ENCODE measurements around the gene WNT7B.

WNT7B gene

GRCh38 chr22:45907996-45908395 lies 69.0 kb downstream of the WNT7B start:
- no peaks in the 10 kb centered on the region for H3K36me3 ChIP-seq (ENCODE audit: insufficient read depth, insufficient read length, low read length)
- no peaks in the 10 kb centered on the region for H3K9me3 ChIP-seq (ENCODE audit: insufficient read depth, low read length)
- H3K4me3 ChIP-seq (ENCODE audit: insufficient read length, low read depth), result no peak overlapping the region
- no peak for TF ChIP-seq YY1 (IDR thresholded peaks at IDR 0.05; ENCODE audit: insufficient read depth, insufficient read length)
- TF ChIP-seq SUZ12 (IDR thresholded peaks at IDR 0.05; ENCODE audit: extremely low read depth, insufficient read depth, insufficient read length), result no peak
- no peak for TF ChIP-seq ZNF274 (IDR thresholded peaks at IDR 0.05; ENCODE audit: low read depth, low read length)
- no peak for DNase-seq (ENCODE audit: low read depth, low spot score)
- peaks cover 12% of the 10 kb centered on the region for H3K4me1 ChIP-seq (ENCODE audit: insufficient read depth, insufficient read length)
- H3K27me3 ChIP-seq (ENCODE audit: insufficient read depth, insufficient read length), result no peaks in the 10 kb centered on the region
- H3K9ac ChIP-seq (ENCODE audit: insufficient read length, low read depth), result no peak overlapping the region

- Histone ChIP-seq H3K36me3 (ENCODE audit: insufficient read depth, insufficient read length, low read length) (no peaks in the 10 kb centered on the region), H3K4me3 (ENCODE audit: insufficient read length, low read depth) (no peak overlapping the region), H3K27me3 (ENCODE audit: insufficient read depth, insufficient read length) (no peaks in the 10 kb centered on the region), H3K4me1 (ENCODE audit: insufficient read depth, insufficient read length) (peaks cover 12% of the 10 kb centered on the region), H3K9ac (ENCODE audit: insufficient read length, low read depth) (no peak overlapping the region), H3K9me3 (ENCODE audit: insufficient read depth, low read length) (no peaks in the 10 kb centered on the region)
- no peak for DNase-seq (ENCODE audit: low read depth, low spot score)
- TF ChIP-seq SUZ12 (IDR thresholded peaks at IDR 0.05; ENCODE audit: extremely low read depth, insufficient read depth, insufficient read length) (no peak), YY1 (IDR thresholded peaks at IDR 0.05; ENCODE audit: insufficient read depth, insufficient read length) (no peak), ZNF274 (IDR thresholded peaks at IDR 0.05; ENCODE audit: low read depth, low read length) (no peak)
Observed at GRCh38 chr22:45907378-45907777, 69.6 kb downstream of the WNT7B start.

GRCh38 chr22:45906946-45907345 lies 70.0 kb downstream of the WNT7B start:
- Histone ChIP-seq H3K27me3 (ENCODE audit: insufficient read depth, insufficient read length) (no peaks in the 10 kb centered on the region), H3K9ac (ENCODE audit: insufficient read length, low read depth) (no peak overlapping the region), H3K4me1 (ENCODE audit: insufficient read depth, insufficient read length) (peaks cover 10% of the 10 kb centered on the region), H3K4me3 (ENCODE audit: insufficient read length, low read depth) (no peak overlapping the region), H3K36me3 (ENCODE audit: insufficient read depth, insufficient read length, low read length) (no peaks in the 10 kb centered on the region), H3K9me3 (ENCODE audit: insufficient read depth, low read length) (no peaks in the 10 kb centered on the region)
- TF ChIP-seq SUZ12 (IDR thresholded peaks at IDR 0.05; ENCODE audit: extremely low read depth, insufficient read depth, insufficient read length) (no peak), YY1 (IDR thresholded peaks at IDR 0.05; ENCODE audit: insufficient read depth, insufficient read length) (no peak), ZNF274 (IDR thresholded peaks at IDR 0.05; ENCODE audit: low read depth, low read length) (no peak)
- no peak for DNase-seq (ENCODE audit: low read depth, low spot score)

- Histone ChIP-seq H3K9ac (ENCODE audit: insufficient read length, low read depth) (no peak overlapping the region), H3K4me3 (ENCODE audit: insufficient read length, low read depth) (no peak overlapping the region), H3K4me1 (ENCODE audit: insufficient read depth, insufficient read length) (peaks cover 9% of the 10 kb centered on the region), H3K27me3 (ENCODE audit: insufficient read depth, insufficient read length) (no peaks in the 10 kb centered on the region), H3K36me3 (ENCODE audit: insufficient read depth, insufficient read length, low read length) (no peaks in the 10 kb centered on the region), H3K9me3 (ENCODE audit: insufficient read depth, low read length) (no peaks in the 10 kb centered on the region)
- TF ChIP-seq YY1 (IDR thresholded peaks at IDR 0.05; ENCODE audit: insufficient read depth, insufficient read length), result no peak
- DNase-seq (ENCODE audit: low read depth, low spot score), result no peak
Observed at GRCh38 chr22:45905924-45906865, 70.8 kb downstream of the WNT7B start.

- no peak for TF ChIP-seq YY1 (IDR thresholded peaks at IDR 0.05; ENCODE audit: insufficient read depth, insufficient read length)
- TF ChIP-seq ZNF274 (IDR thresholded peaks at IDR 0.05; ENCODE audit: low read depth, low read length), result no peak
- no peak for TF ChIP-seq SUZ12 (IDR thresholded peaks at IDR 0.05; ENCODE audit: extremely low read depth, insufficient read depth, insufficient read length)
- no peaks in the 10 kb centered on the region for H3K36me3 ChIP-seq (ENCODE audit: insufficient read depth, insufficient read length, low read length)
- H3K9me3 ChIP-seq (ENCODE audit: insufficient read depth, low read length), result no peaks in the 10 kb centered on the region
- peaks cover 9% of the 10 kb centered on the region for H3K4me1 ChIP-seq (ENCODE audit: insufficient read depth, insufficient read length)
- H3K9ac ChIP-seq (ENCODE audit: insufficient read length, low read depth), result no peak overlapping the region
- no peaks in the 10 kb centered on the region for H3K27me3 ChIP-seq (ENCODE audit: insufficient read depth, insufficient read length)
- DNase-seq (ENCODE audit: low read depth, low spot score), result no peak
- H3K4me3 ChIP-seq (ENCODE audit: insufficient read length, low read depth), result no peak overlapping the region
Observed at GRCh38 chr22:45905326-45905923, 71.5 kb downstream of the WNT7B start.

GRCh38 chr22:45904236-45904635 lies 72.7 kb downstream of the WNT7B start:
- TF ChIP-seq ZNF274 (IDR thresholded peaks at IDR 0.05; ENCODE audit: low read depth, low read length), result no peak
- no peak for TF ChIP-seq YY1 (IDR thresholded peaks at IDR 0.05; ENCODE audit: insufficient read depth, insufficient read length)
- no peak for TF ChIP-seq SUZ12 (IDR thresholded peaks at IDR 0.05; ENCODE audit: extremely low read depth, insufficient read depth, insufficient read length)
- DNase-seq (ENCODE audit: low read depth, low spot score), result no peak
- H3K4me3 ChIP-seq (ENCODE audit: insufficient read length, low read depth), result no peak overlapping the region
- H3K4me1 ChIP-seq (ENCODE audit: insufficient read depth, insufficient read length), result peaks cover 9% of the 10 kb centered on the region
- no peaks in the 10 kb centered on the region for H3K27me3 ChIP-seq (ENCODE audit: insufficient read depth, insufficient read length)
- no peaks in the 10 kb centered on the region for H3K9me3 ChIP-seq (ENCODE audit: insufficient read depth, low read length)
- H3K36me3 ChIP-seq (ENCODE audit: insufficient read depth, insufficient read length, low read length), result no peaks in the 10 kb centered on the region
- no peak overlapping the region for H3K9ac ChIP-seq (ENCODE audit: insufficient read length, low read depth)

GRCh38 chr22:45903355-45904135 lies 73.4 kb downstream of the WNT7B start:
- no peak for DNase-seq (ENCODE audit: low read depth, low spot score)
- Histone ChIP-seq H3K36me3 (ENCODE audit: insufficient read depth, insufficient read length, low read length) (no peaks in the 10 kb centered on the region), H3K9me3 (ENCODE audit: insufficient read depth, low read length) (no peaks in the 10 kb centered on the region), H3K9ac (ENCODE audit: insufficient read length, low read depth) (no peak overlapping the region), H3K4me3 (ENCODE audit: insufficient read length, low read depth) (no peak overlapping the region), H3K4me1 (ENCODE audit: insufficient read depth, insufficient read length) (peaks cover 9% of the 10 kb centered on the region), H3K27me3 (ENCODE audit: insufficient read depth, insufficient read length) (no peaks in the 10 kb centered on the region)
- TF ChIP-seq SUZ12 (IDR thresholded peaks at IDR 0.05; ENCODE audit: extremely low read depth, insufficient read depth, insufficient read length) (no peak), YY1 (IDR thresholded peaks at IDR 0.05; ENCODE audit: insufficient read depth, insufficient read length) (no peak)

Data from NT2/D1 (cell line).